ENCODE measurements around the gene ADCY2.

- TF ChIP-seq CTCF (IDR thresholded peaks at IDR 0.05) (no peak), EP300 (IDR thresholded peaks at IDR 0.05) (no peak), POLR2AphosphoS5 (IDR thresholded peaks at IDR 0.05) (no peak)
These were observed 145.0 kb downstream of the ADCY2 start for GRCh38 chr5:7540736-7541485.

Measured in stomach (tissue), 4 donors.